K562 (cell line): ENCODE results near the gene MTA1. TPM values are rescaled to one million over a fixed set of nuclear protein-coding genes. Genes with fewer than 3 reads are reported as not detected.

Source experiments
- ATAC-seq: fragments of 200-7000 bp; cut with Tn5 transposase; 3 replicates; pipeline ENCODE4 v1.9.1; 2020; ENCODE audit warnings: moderate library complexity
- BruUV-seq: library from RNA; stranded (reverse); fragments of 400-500 nt; replicated peaks from 2 replicates; lab custom pipeline; 2021; lab: Mats Ljungman, UMichigan
- CTCF ChIA-PET: fragments of 300-600 bp; formaldehyde crosslinking; extraction: SDS; loops from one replicate; lab custom pipeline; 2021; ENCODE audit warnings: low intra/inter-chr PET ratio; lab: Yijun Ruan, JAX
- POLR2A ChIA-PET: fragments of 300-600, 350-650 bp; sonication (Branson Sonifier 250); formaldehyde crosslinking; extraction: SDS; loops from one replicate; lab custom pipeline; 2021; ENCODE audit warnings: antibody characterized with exemption, inconsistent platforms; lab: Yijun Ruan, JAX
- DNase-seq, 4 experiments: peaks; one replicate each; pipeline versions ENCODE4 v3.0.0 to v3.0.0-alpha.2; 2011 to 2018; ENCODE audit warnings: low spot score in 3 of 4, mixed read lengths in 3 of 4; ENCODE audit errors: extremely low read depth in 1 of 4
- FAIRE-seq: peaks from 2 replicates; lab custom pipeline; 2011; peaks lifted over from hg19 to GRCh38; lab: Jason Lieb, UNC
- H2AFZ ChIP-seq: 2 replicates; pipeline ENCODE4 v1.6.0; 2011; ENCODE audit warnings: low read depth, low read length, control low read depth, inconsistent platforms
- H3K27ac ChIP-seq: fragments of 200-600 bp; 3 replicates; pipeline ENCODE4 v1.8.0; 2011; ENCODE audit warnings: low read depth, mild to moderate bottlenecking, control low read depth, inconsistent platforms, low read length, moderate library complexity, mixed read lengths; ENCODE audit errors: extremely low read depth
- H3K27me3 ChIP-seq, 2 experiments: fragments of 300-600 bp in 1 of 2; 2 replicates in 1 of 2; 3 replicates in 1 of 2; pipeline versions ENCODE4 v1.6.0 to v1.8.0; 2011; ENCODE audit warnings: inconsistent platforms in 2 of 2, low read length in 2 of 2, mild to moderate bottlenecking in 1 of 2, mixed read lengths in 1 of 2, moderate library complexity in 1 of 2; ENCODE audit not compliant: control insufficient read depth in 2 of 2, insufficient read depth in 2 of 2
- H3K36me3 ChIP-seq: fragments of 300-600 bp; 3 replicates; pipeline ENCODE4 v1.8.0; 2011; ENCODE audit warnings: mild to moderate bottlenecking, low read length, inconsistent platforms; ENCODE audit not compliant: control insufficient read depth, insufficient read depth
- H3K4me1 ChIP-seq, 2 experiments: fragments of 200-600 bp in 1 of 2; replicated peaks in 1 of 2; 2 replicates in 1 of 2; 3 replicates in 1 of 2; pipeline versions ENCODE4 v1.5.1 to v1.8.0; 2011; ENCODE audit warnings: inconsistent platforms in 2 of 2, low read length in 2 of 2, mild to moderate bottlenecking in 1 of 2, mixed read lengths in 1 of 2, moderate library complexity in 1 of 2; ENCODE audit not compliant: control insufficient read depth in 2 of 2, insufficient read depth in 2 of 2
- H3K4me2 ChIP-seq: 2 replicates; pipeline ENCODE4 v1.6.1; 2011; ENCODE audit warnings: low read length, control low read depth, inconsistent platforms, mixed read lengths; ENCODE audit not compliant: insufficient read depth
- H3K4me3 ChIP-seq: fragments of 200-600 bp; sonication (generic), shearing (Covaris generic); 2 replicates; pipeline ENCODE4 v1.5.1; 2016; ENCODE audit warnings: control low read depth, inconsistent platforms
- H3K79me2 ChIP-seq: fragments of 200-600 bp; 3 replicates; pipeline ENCODE4 v1.8.0; 2011; ENCODE audit warnings: low read length, inconsistent platforms; ENCODE audit not compliant: control insufficient read depth, insufficient read depth
- H3K9ac ChIP-seq, 2 experiments: 2 replicates each; pipeline versions ENCODE4 v1.6.0 to v1.6.1; 2011; ENCODE audit warnings: low read depth in 2 of 2, low read length in 2 of 2, control low read depth in 1 of 2, inconsistent platforms in 1 of 2, mild to moderate bottlenecking in 1 of 2, mixed read lengths in 1 of 2; ENCODE audit not compliant: insufficient read depth in 1 of 2
- H3K9me1 ChIP-seq: one replicate; pipeline ENCODE4 v1.6.0; 2011; ENCODE audit warnings: inconsistent platforms, mild to moderate bottlenecking, low read length, moderate library complexity; ENCODE audit not compliant: control insufficient read depth, insufficient read depth
- H3K9me3 ChIP-seq: replicated peaks from 2 replicates; pipeline ENCODE4 v1.5.1; 2011; ENCODE audit warnings: low read depth, low read length, inconsistent platforms; ENCODE audit not compliant: control insufficient read depth, insufficient read depth
- H4K20me1 ChIP-seq: replicated peaks from 2 replicates; pipeline ENCODE4 v1.6.1; 2011; ENCODE audit warnings: low read length, inconsistent platforms, mixed read lengths; ENCODE audit not compliant: control insufficient read depth, insufficient read depth
- ARID1B ChIP-seq: fragments of 450-650 bp; IDR thresholded peaks from 2 replicates; pipeline ENCODE4 v1.6.1; 2016; ENCODE audit warnings: antibody characterized with exemption, mild to moderate bottlenecking, inconsistent platforms
- CBFA2T2 ChIP-seq: fragments of 450-650 bp; conservative IDR thresholded peaks from 2 replicates; pipeline ENCODE4 v1.6.1; 2017; ENCODE audit warnings: mild to moderate bottlenecking
- CBFA2T3 ChIP-seq: fragments of 450-650 bp; IDR thresholded peaks from 2 replicates; pipeline ENCODE4 v1.6.1; 2017
- GTF2F1 ChIP-seq: IDR thresholded peaks from 2 replicates; pipeline ENCODE4 v1.6.1; 2011; ENCODE audit warnings: low read depth, low read length, improper control_type of control experiment
- MNT ChIP-seq, 2 experiments: fragments of 450-650 bp; conservative IDR thresholded peaks; 2 replicates each; pipeline ENCODE4 v1.6.1; 2017; ENCODE audit warnings: mild to moderate bottlenecking in 2 of 2, moderate library complexity in 2 of 2
- STAG1 ChIP-seq: sonication (generic); formaldehyde crosslinking; IDR thresholded peaks from 2 replicates; pipeline ENCODE4 v1.5.0; 2020; ENCODE audit warnings: missing genetic modification reagents, borderline replicate concordance
- ZNF384 ChIP-seq: IDR thresholded peaks from 2 replicates; pipeline ENCODE4 v1.6.1; 2012; ENCODE audit warnings: low read depth, low read length, improper control_type of control experiment
- ZNF592 ChIP-seq: fragments of 450-650 bp; IDR thresholded peaks from 2 replicates; pipeline ENCODE4 v1.6.1; 2017; ENCODE audit warnings: antibody characterized with exemption, mild to moderate bottlenecking
- ZNF696 ChIP-seq: fragments of 250-450 bp; sonication (Bioruptor Pico); conservative IDR thresholded peaks from 2 replicates; pipeline ENCODE4 v1.4.0; 2020; ENCODE audit warnings: mild to moderate bottlenecking, moderate library complexity
- WGBS: fragments of 100-300 bp; shearing (Covaris generic); methylation state at CpG from one replicate; pipeline ENCODE4 v1.1.6; 2016; ENCODE audit warnings: low coverage, mixed read lengths; ENCODE audit not compliant: insufficient coverage; ENCODE audit errors: missing lambda C conversion rate; 5-methylcytosine and 5-hydroxymethylcytosine counted together
- in situ Hi-C: fragments of 300-500 bp; cut with MboI; formaldehyde crosslinking; loops from 4 replicates; pipeline ENCODE4 v1.15.0; 2018; ENCODE audit warnings: inconsistent platforms, mixed read lengths
- intact Hi-C: fragments of 100-400 bp; cut with micrococcal nuclease; formaldehyde crosslinking; loops from 2 replicates; pipeline ENCODE4 v1.14.2; 2022
- polyA plus RNA-seq, 8 experiments: library from polyadenylated mRNA; depleted of rRNA in 4 of 8; stranded (reverse) in 5 of 8; unstranded in 3 of 8; fragments of >200 nt; fragmentation: Nextera tagmentation in 2 of 8; fragmentation: Illumina TruSeq in 1 of 8; extraction: Ambion mirVana in 2 of 8; extraction: Trizol in 1 of 8; gene quantifications; 2 replicates each; pipeline versions ENCODE4 v1.2.1 to v1.2.3, GENCODE V29; 2011 to 2014; ENCODE audit warnings: inconsistent platforms in 1 of 8, missing spikeins in 1 of 8
- total RNA-seq, 7 experiments: library from RNA; depleted of rRNA in 6 of 7; stranded (reverse); fragments of >200 nt in 6 of 7; fragmentation: Illumina TruSeq in 2 of 7; extraction: Trizol in 2 of 7; gene quantifications; 2 replicates each; pipeline versions ENCODE4 v1.2.1 to v1.2.3, GENCODE V29; 2011 to 2021; ENCODE audit warnings: low replicate concordance in 1 of 7

MTA1 gene
- total and polyA plus RNA-seq, 9 of the 15 experiments (the other 6 are each of a cell fraction or from before 2014, with no cell fraction given): 0.13 to 118 (median 32.3) TPM

- no peaks in the 10 kb centered on the region for H3K9me1 ChIP-seq
- H3K4me2 ChIP-seq: no peak overlapping the region; the same call in 1 of the 2 replicates
- no peaks in the 10 kb centered on the region for H3K27me3 ChIP-seq
- ATAC-seq (peak; percentile 81), DNase-seq (peak; percentile 56 to 66 (median 62)), FAIRE-seq (peak; percentile 62)
- no peak overlapping the region for H3K27ac ChIP-seq
- H3K36me3 ChIP-seq: no peaks in the 10 kb centered on the region
- no TSS peak for BruUV-seq
- peaks cover 8 to 28% of the 10 kb centered on the region in 2 experiments; a peak in 4 of 5 replicates for H3K4me1 ChIP-seq
- H4K20me1 ChIP-seq: no peaks in the 10 kb centered on the region
- no peaks in the 10 kb centered on the region for H3K79me2 ChIP-seq
- peak overlapping the region; percentile 53 for H2AFZ ChIP-seq
- WGBS: 22% methylated on average over 10 of the region's 11 CpGs
- H3K9ac ChIP-seq: peak overlapping the region in 1 of 2 experiments; percentile 36; a peak in 1 of 4 replicates
- H3K4me3 ChIP-seq: no peak overlapping the region
- H3K9me3 ChIP-seq: no peaks in the 10 kb centered on the region
- POLR2A ChIA-PET: interaction anchor here (0.8 kb wide), 1 partner anchor 10 kb away, joined by 3 read pairs; no protein-coding TSS in a partner anchor
- intact Hi-C loops: no loop called here
- in situ Hi-C loops: no loop called here
- CTCF ChIA-PET: no interaction called here
- no peak for TF ChIP-seq STAG1 (CRISPR knock-in tag)
- peak; percentile 43 for TF ChIP-seq CBFA2T3
- peak; percentile 47 to 57; a peak in 3 of 4 replicates for TF ChIP-seq MNT (conservative IDR thresholded peaks at IDR 0.05)
- 0 out of 2 replicates have a peak, but pooled peaks have one; percentile 11 for TF ChIP-seq CBFA2T2
- no peak for TF ChIP-seq GTF2F1
- TF ChIP-seq ZNF592: 0 out of 2 replicates have a peak, but pooled peaks have one; percentile 30
- no peak for TF ChIP-seq ZNF696 (CRISPR knock-in tag)
- TF ChIP-seq ZNF384: 0 out of 2 replicates have a peak, but pooled peaks have one; percentile 21
- TF ChIP-seq ARID1B: peak; percentile 38; the same call in 1 of the 2 replicates
Observed at GRCh38 chr14:105378199-105378598, 41.4 kb upstream of the MTA1 start.
